GM12873 (cell line): ENCODE measurements around the gene TNFSF18.

Experiments
- CTCF ChIP-seq: IDR thresholded peaks from 2 replicates; pipeline ENCODE4 v1.5.1; 2012; ENCODE audit warnings: low read depth, mild to moderate bottlenecking, moderate library complexity, low read length, control low read depth; ENCODE audit not compliant: insufficient read depth; ENCODE audit errors: missing control alignments

The TNFSF18 gene

GRCh38 chr1:173050865-173051264, at the start of gene TNFSF18:
Gene TNFSF18 (minus strand): TSS chr1:173050941. CDS start chr1:173050896, 45 bp downstream.
- no peak for TF ChIP-seq CTCF

- TF ChIP-seq CTCF, result no peak
These were observed 48.4 kb upstream of the TNFSF18 start for GRCh38 chr1:173099166-173099565.

GRCh38 chr1:173098117-173098516, 47.4 kb upstream of the TNFSF18 start:
- TF ChIP-seq CTCF, result no peak

GRCh38 chr1:173097001-173097400, 46.3 kb upstream of the TNFSF18 start:
- no peak for TF ChIP-seq CTCF

GRCh38 chr1:173095632-173096031, 44.9 kb upstream of the TNFSF18 start:
- TF ChIP-seq CTCF, result no peak

- no peak for TF ChIP-seq CTCF
These were observed 43.8 kb upstream of the TNFSF18 start for GRCh38 chr1:173094541-173094940.

GRCh38 chr1:173093691-173094445, 43.1 kb upstream of the TNFSF18 start:
- TF ChIP-seq CTCF, result no peak

- TF ChIP-seq CTCF, result no peak
These were observed 33.6 kb upstream of the TNFSF18 start for GRCh38 chr1:173084292-173084691.
